Loucy (cell line): ENCODE results near the gene ROMO1.
"Not testable (repeated sequence)": the region's sequence is repeated elsewhere in the genome, so short reads cannot be mapped to it uniquely, and the experiment has no call there.

Experiments used
- H2AFZ ChIP-seq: fragments of 200-600 bp; sonication (generic); 2 replicates; pipeline ENCODE4 v1.6.0; 2016; ENCODE audit warnings: antibody characterized with exemption, mild to moderate bottlenecking, low read length, moderate library complexity
- H3F3A ChIP-seq: fragments of 200-600 bp; 2 replicates; pipeline ENCODE4 v1.6.0; 2016; ENCODE audit warnings: antibody characterized with exemption, low read depth, mild to moderate bottlenecking
- H3K27me3 ChIP-seq: fragments of 200-600 bp; sonication (generic); 2 replicates; pipeline ENCODE4 v1.6.1; 2014; ENCODE audit warnings: low read length, mild to moderate bottlenecking; ENCODE audit not compliant: insufficient read depth, poor library complexity, severe bottlenecking
- H3K36me3 ChIP-seq: fragments of 200-600 bp; sonication (generic); 2 replicates; pipeline ENCODE4 v1.6.1; 2016; ENCODE audit warnings: low read length; ENCODE audit not compliant: insufficient read depth
- H3K4me1 ChIP-seq: fragments of 200-600 bp; sonication (generic); 2 replicates; pipeline ENCODE4 v1.5.1; 2014; ENCODE audit warnings: low read length, mild to moderate bottlenecking; ENCODE audit not compliant: insufficient read depth, poor library complexity, severe bottlenecking
- H3K4me2 ChIP-seq: fragments of 200-600 bp; sonication (generic); 2 replicates; pipeline ENCODE4 v1.6.0; 2014; ENCODE audit warnings: antibody characterized with exemption, low read length, low read depth, mild to moderate bottlenecking; ENCODE audit not compliant: poor library complexity, severe bottlenecking
- H3K4me3 ChIP-seq: fragments of 200-600 bp; sonication (generic); 2 replicates; pipeline ENCODE4 v1.5.1; 2014; ENCODE audit warnings: low read length, mild to moderate bottlenecking, mixed read lengths; ENCODE audit not compliant: poor library complexity, severe bottlenecking
- H3K79me2 ChIP-seq: fragments of 200-600 bp; sonication (generic); 2 replicates; pipeline ENCODE4 v1.6.1; 2014; ENCODE audit warnings: low read length; ENCODE audit not compliant: insufficient read depth
- H3K9ac ChIP-seq: fragments of 200-600 bp; sonication (generic); 2 replicates; pipeline ENCODE4 v1.6.0; 2014; ENCODE audit warnings: mild to moderate bottlenecking, low read depth, low read length, moderate library complexity; ENCODE audit not compliant: poor library complexity, severe bottlenecking
- H3K9me2 ChIP-seq: fragments of 200-600 bp; sonication (generic); replicated peaks from 2 replicates; pipeline ENCODE4 v1.6.1; 2016; ENCODE audit warnings: low read depth, low read length, mixed read lengths
- H3K9me3 ChIP-seq: fragments of 200-600 bp; sonication (generic); 2 replicates; pipeline ENCODE4 v1.6.1; 2014; ENCODE audit warnings: mild to moderate bottlenecking, antibody characterized with exemption, low read length, low read depth; ENCODE audit not compliant: insufficient read depth
- H4K20me1 ChIP-seq: fragments of 200-600 bp; sonication (generic); 2 replicates; pipeline ENCODE4 v1.6.0; 2014; ENCODE audit warnings: antibody characterized with exemption, low read length, mild to moderate bottlenecking; ENCODE audit not compliant: insufficient read depth, poor library complexity, severe bottlenecking
- EZH2phosphoT487 ChIP-seq: fragments of 200-600 bp; IDR thresholded peaks from 2 replicates; pipeline ENCODE4 v1.6.1; 2018; ENCODE audit warnings: antibody characterized with exemption, mild to moderate bottlenecking, moderate library complexity, borderline replicate concordance
- TF ChIP-seq, protein P1 (sequence below): fragments of 200-600 bp; sonication (generic); conservative IDR thresholded peaks from 2 replicates; pipeline ENCODE4 v1.5.1; 2014; ENCODE audit warnings: mild to moderate bottlenecking, antibody characterized with exemption, low read length

Gene ROMO1

DNA sequence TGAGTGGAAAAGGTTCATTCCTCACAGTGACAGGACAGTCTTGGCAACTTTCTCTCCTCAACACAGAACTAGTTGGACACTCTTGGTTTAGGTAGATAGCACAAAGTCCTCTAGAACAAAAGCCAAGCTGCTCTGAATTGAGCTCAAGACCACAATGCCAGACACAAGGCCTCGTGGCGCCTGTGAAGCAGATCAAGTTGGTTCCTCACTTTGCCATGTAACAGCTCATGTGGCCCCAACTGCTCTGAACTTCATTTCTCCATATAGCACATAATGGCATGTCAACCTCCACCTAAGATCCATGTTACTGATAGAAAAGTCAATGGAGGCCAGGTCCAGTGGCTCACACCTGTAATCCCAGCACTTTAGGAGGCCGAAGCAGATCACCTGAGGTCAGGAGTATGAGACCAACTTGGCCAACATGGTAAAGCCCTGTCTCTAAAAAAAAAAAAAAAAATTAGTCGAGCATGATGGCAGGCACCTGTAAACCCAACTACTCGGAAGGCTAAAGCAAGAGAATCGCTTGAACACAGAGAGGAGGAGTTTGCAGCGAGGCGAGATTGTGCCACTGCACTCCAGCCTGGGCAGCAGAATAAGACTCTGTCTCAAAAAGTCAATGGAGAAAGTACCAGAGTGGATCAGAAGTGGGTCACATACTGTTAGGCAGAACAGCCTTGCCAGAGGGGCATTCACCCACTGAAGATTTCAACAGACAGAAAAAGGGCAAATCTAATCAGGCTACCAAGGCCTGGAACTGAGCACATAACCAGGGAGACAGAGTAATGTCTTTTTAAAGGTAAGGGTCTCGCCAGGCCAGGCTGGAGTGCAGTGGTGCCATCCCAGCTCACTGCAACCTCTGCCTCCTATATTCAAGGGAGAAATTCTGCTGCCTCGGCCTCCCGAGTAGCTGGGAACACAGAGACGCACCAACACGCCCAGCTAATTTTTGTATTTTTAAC, 21.2 kb downstream of the ROMO1 start:
- Histone ChIP-seq H2AFZ (no peak overlapping the region), H4K20me1 (peaks cover 93% of the 10 kb centered on the region), H3K4me1 (no peaks in the 10 kb centered on the region), H3K36me3 (peaks cover 98% of the 10 kb centered on the region), H3K9ac (no peak overlapping the region), H3K9me3 (no peaks in the 10 kb centered on the region), H3K4me2 (no peak overlapping the region), H3K9me2 (no peaks in the 10 kb centered on the region), H3K27me3 (no peaks in the 10 kb centered on the region), H3K79me2 (peaks cover 95% of the 10 kb centered on the region), H3K4me3 (no peak overlapping the region), H3F3A (peaks cover 11% of the 10 kb centered on the region; the same call in 1 of the 2 replicates)
- TF ChIP-seq EZH2phosphoT487: no peak
- TF ChIP-seq, protein P1, sequence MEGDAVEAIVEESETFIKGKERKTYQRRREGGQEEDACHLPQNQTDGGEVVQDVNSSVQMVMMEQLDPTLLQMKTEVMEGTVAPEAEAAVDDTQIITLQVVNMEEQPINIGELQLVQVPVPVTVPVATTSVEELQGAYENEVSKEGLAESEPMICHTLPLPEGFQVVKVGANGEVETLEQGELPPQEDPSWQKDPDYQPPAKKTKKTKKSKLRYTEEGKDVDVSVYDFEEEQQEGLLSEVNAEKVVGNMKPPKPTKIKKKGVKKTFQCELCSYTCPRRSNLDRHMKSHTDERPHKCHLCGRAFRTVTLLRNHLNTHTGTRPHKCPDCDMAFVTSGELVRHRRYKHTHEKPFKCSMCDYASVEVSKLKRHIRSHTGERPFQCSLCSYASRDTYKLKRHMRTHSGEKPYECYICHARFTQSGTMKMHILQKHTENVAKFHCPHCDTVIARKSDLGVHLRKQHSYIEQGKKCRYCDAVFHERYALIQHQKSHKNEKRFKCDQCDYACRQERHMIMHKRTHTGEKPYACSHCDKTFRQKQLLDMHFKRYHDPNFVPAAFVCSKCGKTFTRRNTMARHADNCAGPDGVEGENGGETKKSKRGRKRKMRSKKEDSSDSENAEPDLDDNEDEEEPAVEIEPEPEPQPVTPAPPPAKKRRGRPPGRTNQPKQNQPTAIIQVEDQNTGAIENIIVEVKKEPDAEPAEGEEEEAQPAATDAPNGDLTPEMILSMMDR: no peak

DNA sequence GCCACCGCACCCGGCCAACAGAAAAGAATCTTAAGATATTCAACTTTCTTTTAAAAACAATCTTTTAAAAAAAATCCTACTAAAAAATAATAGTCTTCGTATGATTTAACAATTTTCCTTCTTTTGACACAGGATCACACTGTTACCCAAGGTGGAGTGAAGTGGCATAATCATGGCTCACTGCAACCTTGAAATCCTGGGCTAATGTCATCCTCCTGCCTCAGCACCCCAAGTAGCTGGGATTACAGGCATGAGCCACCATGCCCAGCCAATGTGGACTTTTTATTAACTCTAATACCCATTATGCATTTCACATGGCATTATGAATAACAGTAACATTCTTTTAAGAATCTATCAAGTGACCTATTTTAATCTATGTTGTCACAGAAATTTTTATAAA, 22.0 kb downstream of the ROMO1 start:
- H3K79me2 ChIP-seq: peaks cover 97% of the 10 kb centered on the region
- peaks cover 93% of the 10 kb centered on the region for H4K20me1 ChIP-seq
- no peak overlapping the region for H3K4me3 ChIP-seq

DNA sequence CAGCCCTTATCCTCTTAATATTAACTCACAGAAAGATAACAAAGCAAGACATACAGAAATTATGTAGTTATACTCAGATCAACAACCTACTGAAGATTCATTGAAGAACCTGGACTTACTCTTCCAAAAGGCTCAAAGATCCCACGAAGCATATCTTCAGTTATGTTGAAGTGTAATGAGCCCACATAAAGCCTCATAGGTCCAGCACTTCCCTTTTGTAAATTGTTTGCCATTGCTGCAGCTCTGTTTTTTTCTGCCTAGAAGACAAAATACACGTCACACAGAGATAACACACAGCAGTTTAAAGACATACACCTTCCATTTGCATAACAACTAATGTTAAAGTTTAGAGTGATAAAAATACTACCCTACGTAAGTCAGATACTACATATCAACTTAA, 22.4 kb downstream of the ROMO1 start:
- Histone ChIP-seq H2AFZ (no peak overlapping the region), H4K20me1 (peaks cover 93% of the 10 kb centered on the region), H3K4me2 (no peak overlapping the region), H3K9me3 (no peaks in the 10 kb centered on the region), H3F3A (peaks cover 7% of the 10 kb centered on the region; the same call in 1 of the 2 replicates), H3K9me2 (no peaks in the 10 kb centered on the region), H3K27me3 (no peaks in the 10 kb centered on the region), H3K4me3 (no peak overlapping the region), H3K36me3 (peaks cover 98% of the 10 kb centered on the region), H3K79me2 (peaks cover 97% of the 10 kb centered on the region), H3K9ac (no peak overlapping the region), H3K4me1 (no peaks in the 10 kb centered on the region)
- no peak for TF ChIP-seq EZH2phosphoT487
- TF ChIP-seq, protein P1: no peak

More for the DNA sequence above, 22.0 kb downstream of the ROMO1 start:
- no peaks in the 10 kb centered on the region for H3K9me3 ChIP-seq
- no peaks in the 10 kb centered on the region for H3K9me2 ChIP-seq
- H3F3A ChIP-seq: peaks cover 11% of the 10 kb centered on the region; the same call in 1 of the 2 replicates
- H3K9ac ChIP-seq: no peak overlapping the region
- no peak overlapping the region for H3K4me2 ChIP-seq
- H3K4me1 ChIP-seq: no peaks in the 10 kb centered on the region
- no peak overlapping the region for H2AFZ ChIP-seq
- TF ChIP-seq EZH2phosphoT487: no peak
- H3K27me3 ChIP-seq: no peaks in the 10 kb centered on the region
- peaks cover 98% of the 10 kb centered on the region for H3K36me3 ChIP-seq

DNA sequence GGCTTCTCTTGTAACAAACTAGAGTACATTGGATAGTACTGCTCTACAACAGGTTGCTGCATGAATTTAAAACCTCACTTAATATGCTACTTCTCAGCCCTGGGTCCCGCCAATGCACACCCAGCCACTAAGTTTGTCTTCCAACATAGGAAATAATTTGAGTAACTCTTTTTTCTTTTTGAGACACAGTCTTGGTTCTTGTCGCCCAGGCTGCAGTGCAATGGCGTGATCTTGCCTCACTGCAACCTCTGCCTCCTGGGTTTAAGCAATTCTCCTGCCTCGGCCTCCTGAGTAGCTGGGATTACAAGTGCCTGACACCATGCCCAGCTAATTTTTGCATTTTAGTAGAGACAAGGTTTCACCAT, 24.1 kb downstream of the ROMO1 start:
- not testable (repeated sequence) for H3K4me1 ChIP-seq, H3F3A ChIP-seq, H3K4me2 ChIP-seq, H3K9me2 ChIP-seq, H3K9ac ChIP-seq, H3K9me3 ChIP-seq, H3K27me3 ChIP-seq, H3K4me3 ChIP-seq, H2AFZ ChIP-seq
- H3K79me2 ChIP-seq: peaks cover 95% of the 10 kb centered on the region
- H3K36me3 ChIP-seq: peaks cover 96% of the 10 kb centered on the region
- H4K20me1 ChIP-seq: peaks cover 91% of the 10 kb centered on the region

DNA sequence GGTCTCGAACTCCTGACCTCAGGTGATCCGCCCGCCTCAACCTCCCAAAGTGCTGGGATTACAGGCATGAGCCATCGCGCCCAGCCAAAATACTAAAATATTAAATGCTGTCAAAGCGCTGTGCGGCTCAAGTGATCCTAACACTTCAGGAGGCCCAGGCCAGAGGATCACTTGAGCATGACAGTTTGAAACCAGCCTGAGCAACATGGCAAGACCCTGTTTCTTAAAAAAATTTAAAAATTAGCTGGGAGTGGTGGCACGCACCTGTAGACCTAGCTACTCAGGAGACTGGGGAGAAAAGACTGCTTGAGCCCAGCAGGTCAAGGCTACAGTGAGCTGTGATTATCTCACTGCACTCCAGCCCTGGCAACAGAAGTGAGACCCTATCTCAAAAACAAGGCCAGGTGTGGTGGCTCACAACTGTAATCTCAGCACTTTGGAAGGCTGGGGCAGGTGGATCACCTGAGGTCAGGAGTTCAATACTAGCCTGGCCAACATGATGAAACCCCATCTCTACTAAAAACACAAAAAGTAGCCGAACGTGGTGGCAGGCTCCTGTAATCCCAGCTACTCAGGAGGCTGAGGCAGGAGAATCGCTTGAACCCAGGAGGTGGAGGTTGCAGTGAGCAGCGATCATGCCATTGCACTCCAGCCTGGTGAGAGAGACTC, 24.6 kb downstream of the ROMO1 start:
- Histone ChIP-seq H3K36me3 (peaks cover 96% of the 10 kb centered on the region), H4K20me1 (peaks cover 90% of the 10 kb centered on the region), H3K79me2 (peaks cover 94% of the 10 kb centered on the region)
- H2AFZ ChIP-seq, H3K4me3 ChIP-seq, H3K9ac ChIP-seq, H3F3A ChIP-seq, H3K4me1 ChIP-seq, H3K9me3 ChIP-seq, H3K4me2 ChIP-seq, H3K27me3 ChIP-seq, H3K9me2 ChIP-seq: not testable (repeated sequence)
